ENCODE data around the gene MEDAG.
A peak's percentile ranks its signal among the peaks of the same experiment; 100 is the strongest.

Gene MEDAG

DNA sequence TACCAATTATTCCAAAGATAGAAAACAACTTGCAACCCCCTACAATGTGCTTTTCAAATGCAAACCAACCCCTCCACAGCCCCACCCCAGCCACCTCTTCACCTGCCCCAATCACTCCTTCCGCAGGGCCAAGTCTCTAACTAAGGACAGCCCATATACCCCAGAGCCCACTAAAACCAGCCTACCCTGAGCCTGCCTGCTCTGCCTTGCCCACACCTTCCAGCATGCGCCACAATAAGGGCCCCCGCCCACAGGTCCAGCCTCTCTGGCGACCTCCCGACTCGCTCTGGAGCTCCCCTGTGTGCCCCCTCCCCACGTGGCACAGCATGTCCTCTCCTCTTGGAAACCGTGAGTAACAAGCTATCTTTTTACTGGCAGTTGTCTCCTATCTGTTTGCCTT, 42.8 kb upstream of the MEDAG start:
- no peak for TF ChIP-seq CTCF (IDR thresholded peaks at IDR 0.05; ENCODE audit: extremely low read depth, missing control alignments)
- DNase-seq (ENCODE audit: low spot score) = no peak

DNA sequence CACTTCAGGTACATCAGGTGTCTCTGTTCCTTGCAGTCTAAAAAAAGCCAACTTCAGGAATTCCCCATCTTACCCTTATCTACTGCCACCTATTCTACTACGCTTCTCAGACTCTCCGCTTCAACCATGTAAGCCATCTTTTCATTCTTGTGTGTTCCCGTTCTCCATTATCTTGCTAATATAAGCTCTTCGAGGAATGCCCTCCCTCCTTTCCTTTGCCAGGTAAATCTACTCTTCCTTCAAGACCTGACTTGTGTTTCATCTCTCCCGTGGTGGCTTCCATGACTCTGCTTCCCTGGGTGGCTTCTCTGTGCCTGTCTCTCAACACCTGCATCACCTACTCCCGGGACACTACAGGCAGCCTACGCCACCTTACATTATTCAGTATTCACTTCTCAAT, 42.3 kb upstream of the MEDAG start:
- no peak for DNase-seq (ENCODE audit: low spot score)
- no peak for TF ChIP-seq CTCF (IDR thresholded peaks at IDR 0.05; ENCODE audit: extremely low read depth, missing control alignments)

DNA sequence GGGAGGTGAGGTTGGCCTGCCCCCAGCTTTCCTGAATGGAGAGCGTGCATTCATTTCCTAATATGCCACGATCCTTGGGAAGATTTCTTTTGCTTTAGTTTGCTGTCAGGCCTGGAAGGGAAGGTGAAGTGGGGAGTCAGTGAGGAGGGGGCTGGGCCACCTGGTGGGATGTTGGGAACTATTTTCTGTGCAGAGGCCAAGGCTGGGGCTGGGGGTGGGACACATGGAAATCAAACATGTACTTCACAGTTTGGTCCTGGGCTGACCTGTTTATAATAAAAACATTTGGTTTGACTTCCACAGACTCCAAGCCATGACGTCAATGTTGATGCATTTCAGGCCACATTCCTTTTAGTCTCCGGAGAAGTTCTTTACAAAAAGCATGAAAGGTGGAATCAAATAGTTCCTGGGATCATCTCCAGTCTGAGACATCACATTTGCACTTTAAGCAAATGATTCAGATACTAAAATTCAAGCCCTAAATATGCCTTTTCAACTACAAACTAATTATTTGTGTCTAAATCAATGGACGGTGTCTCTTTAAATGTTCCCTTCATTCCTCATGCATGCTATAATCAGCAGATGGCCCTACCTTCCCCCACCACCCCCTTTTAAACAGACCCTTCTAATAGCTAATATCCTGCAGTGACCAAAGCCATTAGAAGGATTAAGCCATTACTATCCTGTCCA, 41.5 kb upstream of the MEDAG start:
- no peak for TF ChIP-seq CTCF (IDR thresholded peaks at IDR 0.05; ENCODE audit: extremely low read depth, missing control alignments)
- DNase-seq (ENCODE audit: low spot score) = no peak

DNA sequence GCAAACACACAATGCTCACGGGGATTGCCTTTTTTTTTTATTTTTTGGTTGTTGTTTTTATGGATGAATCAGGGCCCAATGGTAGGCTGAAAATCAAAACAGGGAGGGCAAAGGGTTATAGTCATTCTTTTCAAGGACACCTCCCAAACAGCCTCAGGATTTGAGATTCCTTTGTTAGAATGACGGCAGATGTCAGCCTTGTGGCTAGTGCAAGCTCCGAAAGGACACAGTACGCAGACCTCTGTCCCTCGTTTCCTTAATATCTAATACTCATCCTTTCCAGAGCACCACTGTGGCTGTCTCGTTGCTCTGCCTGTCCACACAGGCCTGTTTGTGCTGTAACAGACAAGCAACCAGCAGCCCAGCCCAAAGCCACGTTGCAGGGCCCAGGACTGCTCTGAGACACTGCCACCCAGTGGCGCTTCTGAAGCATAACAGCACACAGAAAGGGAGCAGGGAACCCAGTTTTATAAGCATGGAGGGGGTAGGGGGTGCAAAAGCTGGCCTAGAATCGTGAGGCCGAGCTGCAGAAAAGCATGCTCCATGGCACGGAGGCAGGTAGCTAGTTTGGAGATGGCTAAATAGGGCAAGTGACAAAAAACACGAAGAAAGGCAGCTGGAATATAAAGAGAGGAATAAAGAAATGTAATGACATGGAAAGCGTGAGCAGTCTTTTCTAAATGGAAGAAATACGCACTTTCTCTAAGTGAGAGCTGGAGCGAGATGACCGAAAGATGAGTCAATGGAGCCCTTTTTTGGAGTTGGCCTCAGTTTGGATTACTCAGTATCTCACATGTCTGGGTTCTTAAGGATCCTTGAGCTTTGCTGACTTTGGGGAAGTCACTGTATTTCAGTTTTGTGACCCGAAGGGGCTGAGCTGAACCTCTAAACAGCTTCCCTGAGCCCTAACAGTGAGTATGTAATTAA, 40.7 kb upstream of the MEDAG start:
- peak; percentile 78 for DNase-seq (ENCODE audit: low spot score)
- TF ChIP-seq CTCF (IDR thresholded peaks at IDR 0.05; ENCODE audit: extremely low read depth, missing control alignments) = peak; percentile 97

- no peak for TF ChIP-seq CTCF (IDR thresholded peaks at IDR 0.05; ENCODE audit: extremely low read depth, missing control alignments)
- no peak for DNase-seq (ENCODE audit: low spot score)
Measured at GRCh38 chr13:30866677-30867076, 39.4 kb upstream of the MEDAG start.

DNA sequence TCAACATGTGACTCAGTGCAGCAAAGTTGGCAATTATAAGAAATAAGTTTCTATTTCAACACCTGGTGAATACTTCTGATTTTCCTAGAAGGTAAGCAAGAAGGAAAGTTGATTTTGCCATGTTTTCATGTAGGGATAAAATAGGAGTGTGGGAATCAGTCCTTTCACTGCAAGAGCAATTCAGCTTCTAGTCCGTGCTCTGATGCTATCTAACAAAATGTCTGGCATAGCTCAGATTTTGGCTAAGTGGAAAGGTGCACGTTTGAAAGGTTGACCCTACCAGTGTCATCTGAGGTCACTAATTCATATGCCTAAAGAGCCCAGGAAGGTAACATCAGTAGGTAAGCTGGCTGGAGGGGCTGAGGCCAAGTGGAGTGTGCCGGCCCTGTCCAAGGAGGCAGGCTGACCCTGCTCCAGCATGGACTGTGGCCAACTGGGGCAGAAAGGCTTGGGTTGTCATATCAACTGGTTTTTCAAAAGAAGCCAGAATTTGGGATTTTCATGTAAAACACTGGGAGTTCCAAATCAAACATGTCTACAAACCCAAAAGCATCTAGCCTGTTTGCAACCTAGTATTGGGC, 38.9 kb upstream of the MEDAG start:
- no peak for DNase-seq (ENCODE audit: low spot score)
- TF ChIP-seq CTCF (IDR thresholded peaks at IDR 0.05; ENCODE audit: extremely low read depth, missing control alignments) = no peak

Measured in GM20000 (cell line).